ENCODE results near the gene PCLO. TPM values are rescaled to one million over a fixed set of nuclear protein-coding genes. Genes with fewer than 3 reads are reported as not detected.
A peak's percentile ranks its signal among the peaks of the same experiment; 100 is the strongest.

Gene PCLO
- total and polyA plus RNA-seq, 9 of the 15 experiments (the other 6 are each of a cell fraction or from before 2014, with no cell fraction given): under 0.01 to 0.01 TPM; not detected in 7

DNA sequence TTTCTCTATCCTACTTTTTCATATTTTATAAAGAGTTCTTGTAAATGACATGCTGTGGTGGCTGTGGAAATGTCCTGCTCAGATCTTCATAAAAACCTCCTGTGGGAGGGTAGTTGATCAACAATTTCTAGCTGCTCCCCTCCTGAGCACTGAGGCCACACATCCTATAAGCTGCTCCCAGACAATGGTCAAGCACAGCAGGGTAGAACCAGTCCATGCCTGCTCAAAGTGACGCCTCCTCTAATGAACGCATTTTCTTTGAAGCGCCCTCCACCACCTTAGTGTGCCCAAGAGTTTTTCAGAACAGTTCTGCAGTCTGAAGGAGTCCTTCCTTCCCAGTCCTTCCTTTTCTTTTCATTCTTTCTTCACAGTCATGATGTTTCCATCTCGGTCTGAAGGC lies 420.5 kb downstream of the PCLO start:
- Histone ChIP-seq H3K9ac (ENCODE audit: insufficient read depth in 1 of 2, low read depth in 2 of 2, low read length in 2 of 2) (no peak overlapping the region), H3K9me1 (ENCODE audit: control insufficient read depth, insufficient read depth, low read length) (no peaks in the 10 kb centered on the region), H3K36me3 (ENCODE audit: control insufficient read depth, insufficient read depth, low read length) (no peaks in the 10 kb centered on the region), H3K4me3 (no peak overlapping the region), H4K20me1 (replicated peaks; ENCODE audit: control insufficient read depth, insufficient read depth, low read length) (no peaks in the 10 kb centered on the region), H3K4me1 (replicated peaks in 1 of 2; ENCODE audit: control insufficient read depth in 2 of 2, insufficient read depth in 2 of 2, low read length in 2 of 2) (no peaks in the 10 kb centered on the region), H3K27ac (ENCODE audit: extremely low read depth, low read depth, low read length) (no peak overlapping the region), H3K9me3 (replicated peaks; ENCODE audit: control insufficient read depth, insufficient read depth, low read depth, low read length) (no peaks in the 10 kb centered on the region; the same call in 1 of the 2 replicates), H2AFZ (ENCODE audit: low read depth, low read length) (no peak overlapping the region), H3K27me3 (ENCODE audit: control insufficient read depth in 2 of 2, insufficient read depth in 2 of 2, low read length in 2 of 2) (no peaks in the 10 kb centered on the region), H3K4me2 (ENCODE audit: insufficient read depth, low read length) (no peak overlapping the region), H3K79me2 (ENCODE audit: control insufficient read depth, insufficient read depth, low read length) (no peaks in the 10 kb centered on the region)
- BruUV-seq (replicated peaks): no TSS peak
- ATAC-seq (no peak), DNase-seq (ENCODE audit: extremely low read depth in 1 of 4, low spot score in 3 of 4) (no peak), FAIRE-seq (no peak)
- ChIA-PET POLR2A (no interaction called here), CTCF (ENCODE audit: low intra/inter-chr PET ratio) (no interaction called here)
- in situ Hi-C loops (cut with MboI) (loop anchor here (25.0 kb wide), 1 partner anchor 1255 kb away; no protein-coding TSS in a partner anchor), intact Hi-C loops (cut with micrococcal nuclease) (no loop called here)
- whole genome bisulfite sequencing (ENCODE audit: insufficient coverage, low coverage, missing lambda C conversion rate): 0% methylated on average over 4 of the region's 4 CpGs
- TF ChIP-seq ZBTB33 (CRISPR knock-in tag; IDR thresholded peaks at IDR 0.05) (no peak), ZNF224 (CRISPR knock-in tag; IDR thresholded peaks at IDR 0.05) (no peak), ZNF695 (CRISPR knock-in tag; IDR thresholded peaks at IDR 0.05) (no peak)

GRCh38 chr7:82741493-82741892 lies 421.2 kb downstream of the PCLO start:
- CTCF ChIA-PET (ENCODE audit: low intra/inter-chr PET ratio): no interaction called here
- Histone ChIP-seq H4K20me1 (replicated peaks; ENCODE audit: control insufficient read depth, insufficient read depth, low read length) (no peaks in the 10 kb centered on the region), H3K79me2 (ENCODE audit: control insufficient read depth, insufficient read depth, low read length) (no peaks in the 10 kb centered on the region), H3K4me3 (no peak overlapping the region), H3K27ac (ENCODE audit: extremely low read depth, low read depth, low read length) (no peak overlapping the region), H2AFZ (ENCODE audit: low read depth, low read length) (no peak overlapping the region), H3K4me1 (replicated peaks in 1 of 2; ENCODE audit: control insufficient read depth in 2 of 2, insufficient read depth in 2 of 2, low read length in 2 of 2) (no peaks in the 10 kb centered on the region), H3K9me3 (replicated peaks; ENCODE audit: control insufficient read depth, insufficient read depth, low read depth, low read length) (no peaks in the 10 kb centered on the region; the same call in 1 of the 2 replicates), H3K4me2 (ENCODE audit: insufficient read depth, low read length) (no peak overlapping the region), H3K27me3 (ENCODE audit: control insufficient read depth in 2 of 2, insufficient read depth in 2 of 2, low read length in 2 of 2) (no peaks in the 10 kb centered on the region), H3K9ac (ENCODE audit: insufficient read depth in 1 of 2, low read depth in 2 of 2, low read length in 2 of 2) (no peak overlapping the region), H3K9me1 (ENCODE audit: control insufficient read depth, insufficient read depth, low read length) (no peaks in the 10 kb centered on the region), H3K36me3 (ENCODE audit: control insufficient read depth, insufficient read depth, low read length) (no peaks in the 10 kb centered on the region)
- TF ChIP-seq, protein P1, sequence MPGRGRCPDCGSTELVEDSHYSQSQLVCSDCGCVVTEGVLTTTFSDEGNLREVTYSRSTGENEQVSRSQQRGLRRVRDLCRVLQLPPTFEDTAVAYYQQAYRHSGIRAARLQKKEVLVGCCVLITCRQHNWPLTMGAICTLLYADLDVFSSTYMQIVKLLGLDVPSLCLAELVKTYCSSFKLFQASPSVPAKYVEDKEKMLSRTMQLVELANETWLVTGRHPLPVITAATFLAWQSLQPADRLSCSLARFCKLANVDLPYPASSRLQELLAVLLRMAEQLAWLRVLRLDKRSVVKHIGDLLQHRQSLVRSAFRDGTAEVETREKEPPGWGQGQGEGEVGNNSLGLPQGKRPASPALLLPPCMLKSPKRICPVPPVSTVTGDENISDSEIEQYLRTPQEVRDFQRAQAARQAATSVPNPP (IDR thresholded peaks at IDR 0.05; ENCODE audit: borderline replicate concordance, insufficient read depth, insufficient read length): no peak
- FAIRE-seq (peak; percentile 26), ATAC-seq (no peak), DNase-seq (ENCODE audit: extremely low read depth in 1 of 4, low spot score in 3 of 4) (no peak)
- POLR2A ChIA-PET: no interaction called here
- intact Hi-C loops (cut with micrococcal nuclease): no loop called here
- in situ Hi-C loops (cut with MboI): loop anchor here (25.0 kb wide), 1 partner anchor 1254 kb away; no protein-coding TSS in a partner anchor
- no TSS peak for BruUV-seq (replicated peaks)
